ENCODE data around the gene SETD5. TPM values are rescaled to one million over a fixed set of nuclear protein-coding genes. Genes with fewer than 3 reads are reported as not detected.

SETD5 gene
- total RNA-seq, 1 experiment from 2014 or later, result 279 TPM

- TF ChIP-seq ZNF423 (CRISPR knock-in tag; IDR thresholded peaks at IDR 0.05) (no peak), SP1 (CRISPR knock-in tag; conservative IDR thresholded peaks at IDR 0.05) (peak; percentile 44; the same call in 1 of the 2 replicates), ZBTB21 (CRISPR knock-in tag; IDR thresholded peaks at IDR 0.05; ENCODE audit: borderline replicate concordance) (no peak), E2F5 (CRISPR knock-in tag; IDR thresholded peaks at IDR 0.05) (no peak), HMGXB4 (CRISPR knock-in tag; IDR thresholded peaks at IDR 0.05) (no peak), AFF4 (CRISPR knock-in tag; IDR thresholded peaks at IDR 0.05; ENCODE audit: borderline replicate concordance) (no peak), ZMAT4 (CRISPR knock-in tag; IDR thresholded peaks at IDR 0.05) (no peak), MAX (CRISPR knock-in tag; IDR thresholded peaks at IDR 0.05) (no peak), MYBL2 (CRISPR knock-in tag; IDR thresholded peaks at IDR 0.05) (no peak), ZNF263 (CRISPR knock-in tag; IDR thresholded peaks at IDR 0.05; ENCODE audit: low read depth) (no peak)
These were observed 5.2 kb downstream of the SETD5 start (continued) for GRCh38 chr3:9402410-9403228.

GRCh38 chr3:9403463-9403862 is 6.0 kb downstream of the SETD5 start:
- ChIA-PET POLR2A (no interaction called here), CTCF (interaction anchor here (1.3 kb wide), 1 partner anchor 50 kb away, joined by 5 read pairs; no protein-coding TSS in a partner anchor)
- DNase-seq (ENCODE audit: low spot score), result no peak
- no peak for ATAC-seq
- Mint-ChIP-seq H3K36me3 (peaks cover 6% of the 10 kb centered on the region), H3K27me3 (ENCODE audit: low read depth) (no peaks in the 10 kb centered on the region), H3K9me3 (peaks cover 4% of the 10 kb centered on the region; the same call in 1 of the 2 replicates), H3K4me1 (peaks cover 76% of the 10 kb centered on the region), H3K4me3 (peak overlapping the region; percentile 100), H3K27ac (peak overlapping the region; percentile 45)
- TF ChIP-seq ZNF121 (CRISPR knock-in tag; IDR thresholded peaks at IDR 0.05) (no peak), MXD4 (CRISPR knock-in tag; IDR thresholded peaks at IDR 0.05; ENCODE audit: borderline replicate concordance) (no peak), ATF2 (CRISPR knock-in tag; IDR thresholded peaks at IDR 0.05; ENCODE audit: borderline replicate concordance, low read depth) (no peak), JUN (CRISPR knock-in tag; IDR thresholded peaks at IDR 0.05) (no peak)
